K562 (cell line): ENCODE results near the gene CRADD.

ENCODE experiments used
- BMI1 ChIP-seq: fragments of 150-350 bp; IDR thresholded peaks from 2 replicates; pipeline ENCODE4 v1.6.1; 2014; ENCODE audit warnings: low read length
- CTBP1 ChIP-seq: fragments of 450-650 bp; IDR thresholded peaks from 2 replicates; pipeline ENCODE4 v1.6.1; 2016; ENCODE audit warnings: borderline replicate concordance
- FOXA1 ChIP-seq: fragments of 450-650 bp; IDR thresholded peaks from 2 replicates; pipeline ENCODE4 v1.6.1; 2016; ENCODE audit warnings: mild to moderate bottlenecking, borderline replicate concordance
- LARP7 ChIP-seq: fragments of 450-650 bp; IDR thresholded peaks from 2 replicates; pipeline ENCODE4 v1.6.1; 2016
- NFIC ChIP-seq: fragments of 450-650 bp; IDR thresholded peaks from 2 replicates; pipeline ENCODE4 v1.6.1; 2017; ENCODE audit warnings: mild to moderate bottlenecking, inconsistent platforms
- NFRKB ChIP-seq: fragments of 450-650 bp; IDR thresholded peaks from 2 replicates; pipeline ENCODE4 v1.6.1; 2016; ENCODE audit warnings: low read depth
- POLR2A ChIP-seq: fragments of 450-650 bp; conservative IDR thresholded peaks from 2 replicates; pipeline ENCODE4 v1.6.1; 2016
- SNRNP70 ChIP-seq: fragments of 200-400 bp; formaldehyde crosslinking; optimal IDR thresholded peaks from 2 replicates; pipeline ENCODE3; 2017; ENCODE audit warnings: low read depth, low read length
- TAF7 ChIP-seq: fragments of 450-650 bp; IDR thresholded peaks from 2 replicates; pipeline ENCODE4 v1.6.1; 2016; ENCODE audit warnings: missing genetic modification characterization, missing compliant biosample characterization
- ZFX ChIP-seq: sonication (generic); formaldehyde crosslinking; IDR thresholded peaks from 2 replicates; pipeline ENCODE4 v1.8.0; 2022; ENCODE audit warnings: mild to moderate bottlenecking, missing genetic modification reagents, moderate library complexity
- TF ChIP-seq, protein P1 (sequence below), 3 experiments: IDR thresholded peaks in 2 of 3; conservative IDR thresholded peaks in 1 of 3; 2 replicates each; pipeline ENCODE4 v1.5.1; 2011 to 2012; ENCODE audit warnings: low read length in 3 of 3, mild to moderate bottlenecking in 3 of 3, control low read depth in 2 of 3, improper control_type of control experiment in 1 of 3, inconsistent platforms in 1 of 3, low read depth in 1 of 3, mixed read lengths in 1 of 3, moderate library complexity in 1 of 3; ENCODE audit not compliant: insufficient read depth in 2 of 3
- TF ChIP-seq, protein P2 (sequence below): fragments of 250-450 bp; sonication (Bioruptor Pico); IDR thresholded peaks from 2 replicates; pipeline ENCODE4 v1.8.0; 2021; ENCODE audit warnings: borderline replicate concordance, mild to moderate bottlenecking, moderate library complexity; ENCODE audit not compliant: poor library complexity, severe bottlenecking

DNA sequence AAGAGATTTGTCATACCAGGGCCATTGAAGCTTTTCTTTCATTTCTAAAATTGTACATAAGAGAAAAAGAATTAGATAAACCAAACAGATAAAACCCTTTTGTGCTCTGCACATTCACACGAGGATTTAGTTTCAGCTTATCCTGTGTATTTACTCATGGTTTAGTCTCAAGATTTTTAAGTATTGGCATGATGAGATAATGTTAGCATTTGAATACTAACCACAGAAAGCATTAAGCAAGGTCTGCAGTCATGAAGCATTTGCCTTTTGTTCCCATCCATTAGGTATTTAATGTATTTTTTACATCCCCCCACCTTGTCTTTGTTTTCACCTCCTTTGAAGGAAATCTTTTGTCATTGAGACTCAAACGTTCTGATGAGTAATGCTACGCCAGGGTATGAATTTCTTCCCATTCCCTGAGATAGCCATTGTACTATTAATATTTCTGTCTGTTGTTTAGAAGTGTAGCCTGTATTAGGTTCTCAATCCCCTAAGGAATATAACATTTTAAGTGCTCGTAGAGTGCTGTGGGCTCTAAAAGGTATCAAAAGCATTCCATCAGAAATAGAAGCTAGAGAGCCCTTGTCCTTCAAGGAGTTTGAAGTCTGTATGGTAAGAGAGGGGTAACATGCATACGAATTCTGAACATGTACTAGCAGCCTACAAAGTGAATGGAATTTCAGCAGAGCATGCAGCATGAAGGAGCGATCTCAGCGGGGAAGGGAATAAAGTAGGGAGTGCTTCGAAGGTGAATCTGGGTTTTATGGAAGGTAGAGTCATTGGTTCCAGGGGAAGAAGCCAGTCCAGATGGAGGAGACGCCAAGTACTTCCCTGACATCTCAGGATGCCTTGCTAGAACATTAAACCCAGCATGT lies 22.3 kb downstream of the CRADD start:
- TF ChIP-seq SNRNP70 (no peak), LARP7 (no peak), POLR2A (no peak), NFIC (no peak), ZFX (CRISPR knock-in tag) (no peak), BMI1 (no peak), CTBP1 (no peak), TAF7 (tag) (no peak), NFRKB (no peak), FOXA1 (no peak)
- TF ChIP-seq, protein P1, sequence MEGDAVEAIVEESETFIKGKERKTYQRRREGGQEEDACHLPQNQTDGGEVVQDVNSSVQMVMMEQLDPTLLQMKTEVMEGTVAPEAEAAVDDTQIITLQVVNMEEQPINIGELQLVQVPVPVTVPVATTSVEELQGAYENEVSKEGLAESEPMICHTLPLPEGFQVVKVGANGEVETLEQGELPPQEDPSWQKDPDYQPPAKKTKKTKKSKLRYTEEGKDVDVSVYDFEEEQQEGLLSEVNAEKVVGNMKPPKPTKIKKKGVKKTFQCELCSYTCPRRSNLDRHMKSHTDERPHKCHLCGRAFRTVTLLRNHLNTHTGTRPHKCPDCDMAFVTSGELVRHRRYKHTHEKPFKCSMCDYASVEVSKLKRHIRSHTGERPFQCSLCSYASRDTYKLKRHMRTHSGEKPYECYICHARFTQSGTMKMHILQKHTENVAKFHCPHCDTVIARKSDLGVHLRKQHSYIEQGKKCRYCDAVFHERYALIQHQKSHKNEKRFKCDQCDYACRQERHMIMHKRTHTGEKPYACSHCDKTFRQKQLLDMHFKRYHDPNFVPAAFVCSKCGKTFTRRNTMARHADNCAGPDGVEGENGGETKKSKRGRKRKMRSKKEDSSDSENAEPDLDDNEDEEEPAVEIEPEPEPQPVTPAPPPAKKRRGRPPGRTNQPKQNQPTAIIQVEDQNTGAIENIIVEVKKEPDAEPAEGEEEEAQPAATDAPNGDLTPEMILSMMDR (IDR thresholded peaks at IDR 0.05 in 2 of 3, conservative IDR thresholded peaks at IDR 0.05 in 1 of 3; ENCODE audit: insufficient read depth in 2 of 3, low read depth in 1 of 3, low read length in 3 of 3): no peak
- TF ChIP-seq, protein P2, sequence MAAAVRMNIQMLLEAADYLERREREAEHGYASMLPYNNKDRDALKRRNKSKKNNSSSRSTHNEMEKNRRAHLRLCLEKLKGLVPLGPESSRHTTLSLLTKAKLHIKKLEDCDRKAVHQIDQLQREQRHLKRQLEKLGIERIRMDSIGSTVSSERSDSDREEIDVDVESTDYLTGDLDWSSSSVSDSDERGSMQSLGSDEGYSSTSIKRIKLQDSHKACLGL (CRISPR knock-in tag): no peak
